Measurements from ENCODE around the gene ROR2. TPM values are rescaled to one million over a fixed set of nuclear protein-coding genes. Genes with fewer than 3 reads are reported as not detected.

The ROR2 gene
- total RNA-seq, 1 donor from 2014 or later, result 0.74 TPM

- Histone ChIP-seq H3K4me3 (no peak overlapping the region), H3K27ac (replicated peaks) (no peak overlapping the region)
- no peak for DNase-seq
These were observed 67.4 kb downstream of the ROR2 start for GRCh38 chr9:91882627-91883026.

DNA sequence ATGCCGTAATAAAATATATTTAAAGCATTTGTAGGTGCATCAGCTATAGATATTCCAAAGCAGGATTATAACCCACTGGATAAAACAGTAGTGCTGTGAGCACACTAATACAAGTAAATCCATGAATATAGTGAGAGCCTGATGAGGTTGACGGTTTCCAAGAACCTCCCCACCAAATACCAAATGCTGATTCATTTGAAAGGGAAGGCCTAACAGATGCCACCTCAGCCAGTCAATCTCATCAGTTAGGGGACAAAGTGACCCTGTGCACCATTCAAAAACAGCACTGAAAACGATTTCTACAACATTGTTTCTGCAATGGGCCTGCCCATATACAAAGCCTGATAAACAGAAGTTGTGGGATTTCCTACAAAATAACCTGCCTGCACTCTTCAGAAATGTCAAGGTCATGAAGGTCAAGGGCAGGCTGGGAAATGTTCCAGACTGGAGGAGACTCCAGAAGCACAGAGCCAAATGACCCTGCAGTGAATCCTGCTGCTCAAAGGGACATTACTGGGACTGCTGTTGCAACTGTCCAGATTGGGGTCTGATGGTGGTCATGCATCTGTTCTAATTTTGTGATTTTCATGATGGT, 69.6 kb downstream of the ROR2 start:
- DNase-seq, result no peak
- Histone ChIP-seq H3K9me3 (replicated peaks) (no peaks in the 10 kb centered on the region), H3K4me1 (peaks cover 11% of the 10 kb centered on the region), H3K4me3 (no peak overlapping the region), H3K36me3 (no peaks in the 10 kb centered on the region), H3K27me3 (ENCODE audit: low read depth) (no peaks in the 10 kb centered on the region), H3K27ac (replicated peaks) (no peak overlapping the region)
- TF ChIP-seq, protein P1, sequence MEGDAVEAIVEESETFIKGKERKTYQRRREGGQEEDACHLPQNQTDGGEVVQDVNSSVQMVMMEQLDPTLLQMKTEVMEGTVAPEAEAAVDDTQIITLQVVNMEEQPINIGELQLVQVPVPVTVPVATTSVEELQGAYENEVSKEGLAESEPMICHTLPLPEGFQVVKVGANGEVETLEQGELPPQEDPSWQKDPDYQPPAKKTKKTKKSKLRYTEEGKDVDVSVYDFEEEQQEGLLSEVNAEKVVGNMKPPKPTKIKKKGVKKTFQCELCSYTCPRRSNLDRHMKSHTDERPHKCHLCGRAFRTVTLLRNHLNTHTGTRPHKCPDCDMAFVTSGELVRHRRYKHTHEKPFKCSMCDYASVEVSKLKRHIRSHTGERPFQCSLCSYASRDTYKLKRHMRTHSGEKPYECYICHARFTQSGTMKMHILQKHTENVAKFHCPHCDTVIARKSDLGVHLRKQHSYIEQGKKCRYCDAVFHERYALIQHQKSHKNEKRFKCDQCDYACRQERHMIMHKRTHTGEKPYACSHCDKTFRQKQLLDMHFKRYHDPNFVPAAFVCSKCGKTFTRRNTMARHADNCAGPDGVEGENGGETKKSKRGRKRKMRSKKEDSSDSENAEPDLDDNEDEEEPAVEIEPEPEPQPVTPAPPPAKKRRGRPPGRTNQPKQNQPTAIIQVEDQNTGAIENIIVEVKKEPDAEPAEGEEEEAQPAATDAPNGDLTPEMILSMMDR (IDR thresholded peaks at IDR 0.05; ENCODE audit: borderline replicate concordance), result no peak
- intact Hi-C loops (cut with micrococcal nuclease), result no loop called here

More at GRCh38 chr9:91882627-91883026, 67.4 kb downstream of the ROR2 start:
- intact Hi-C loops (cut with micrococcal nuclease), result no loop called here
- Histone ChIP-seq H3K4me1 (peaks cover 11% of the 10 kb centered on the region), H3K9me3 (replicated peaks) (no peaks in the 10 kb centered on the region), H3K27me3 (ENCODE audit: low read depth) (peaks cover 18% of the 10 kb centered on the region), H3K36me3 (no peaks in the 10 kb centered on the region)
- TF ChIP-seq, protein P1 (IDR thresholded peaks at IDR 0.05; ENCODE audit: borderline replicate concordance), result no peak

DNA sequence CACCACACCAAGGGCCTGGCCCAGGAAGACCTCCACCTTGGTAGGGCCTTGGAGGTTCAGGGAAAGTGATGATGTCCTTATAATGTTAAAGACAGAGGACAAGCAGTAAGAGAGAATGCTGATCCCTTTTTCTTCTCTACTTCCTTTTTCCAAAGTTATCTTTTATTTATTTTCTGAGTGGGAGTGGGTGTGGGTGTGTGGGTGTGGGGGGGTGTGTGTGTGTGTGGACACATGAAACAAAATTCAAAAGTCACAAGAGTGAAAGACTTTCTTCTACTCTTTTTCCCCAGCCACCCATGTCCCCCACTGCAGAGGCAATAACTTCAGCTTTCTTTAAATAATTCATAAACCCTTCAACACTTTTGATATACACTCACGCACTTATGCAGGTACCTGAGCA, 70.8 kb downstream of the ROR2 start:
- intact Hi-C loops (cut with micrococcal nuclease), result no loop called here
- H3K4me1 ChIP-seq, result peaks cover 11% of the 10 kb centered on the region

GRCh38 chr9:91873637-91874051, 76.4 kb downstream of the ROR2 start:
- intact Hi-C loops (cut with micrococcal nuclease), result no loop called here
- H3K4me3 ChIP-seq, result no peak overlapping the region
- TF ChIP-seq, protein P1 (IDR thresholded peaks at IDR 0.05; ENCODE audit: borderline replicate concordance), result no peak
- peaks cover 4% of the 10 kb centered on the region for H3K4me1 ChIP-seq
- no peaks in the 10 kb centered on the region for H3K27me3 ChIP-seq (ENCODE audit: low read depth)
- H3K36me3 ChIP-seq, result no peaks in the 10 kb centered on the region
- peak overlapping the region; percentile 74 for H3K27ac ChIP-seq (replicated peaks)
- DNase-seq, result no peak
- no peaks in the 10 kb centered on the region for H3K9me3 ChIP-seq (replicated peaks)

More for the DNA sequence above, 70.8 kb downstream of the ROR2 start:
- Histone ChIP-seq H3K36me3 (no peaks in the 10 kb centered on the region), H3K9me3 (replicated peaks) (no peaks in the 10 kb centered on the region), H3K27me3 (ENCODE audit: low read depth) (no peaks in the 10 kb centered on the region), H3K27ac (replicated peaks) (no peak overlapping the region), H3K4me3 (no peak overlapping the region)
- TF ChIP-seq, protein P1 (IDR thresholded peaks at IDR 0.05; ENCODE audit: borderline replicate concordance), result no peak
- no peak for DNase-seq

DNA sequence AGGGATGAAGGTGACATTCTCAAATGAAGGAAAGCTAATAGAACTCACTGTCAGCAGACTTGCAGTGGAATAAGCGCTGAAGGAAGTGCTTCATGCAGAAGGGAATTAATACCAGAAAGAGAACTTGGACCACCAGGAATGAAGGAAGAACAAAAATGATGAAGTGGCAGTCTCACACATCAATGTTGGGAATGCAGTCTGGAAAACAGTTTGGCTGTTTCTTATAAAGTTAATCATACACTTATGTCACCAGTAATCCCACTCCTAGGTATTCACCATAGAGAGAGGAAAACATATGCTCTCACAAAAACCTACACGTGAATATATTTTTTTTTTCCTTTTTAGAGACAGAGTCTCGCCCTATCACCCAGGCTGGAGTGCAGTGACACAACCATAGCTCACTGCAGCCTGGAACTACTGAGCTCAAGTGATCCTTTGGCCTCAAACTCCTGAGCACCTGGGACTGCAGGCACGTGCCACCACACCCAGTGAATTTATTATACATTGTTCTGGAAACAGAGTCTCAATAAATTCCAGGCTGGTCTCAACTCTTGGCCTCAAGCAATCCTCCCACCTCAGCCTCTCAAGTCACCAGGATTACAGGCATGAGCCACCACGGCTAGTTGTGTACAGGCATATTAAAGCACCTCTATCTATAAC, 81.2 kb downstream of the ROR2 start:
- Histone ChIP-seq H3K9me3 (replicated peaks) (no peaks in the 10 kb centered on the region), H3K36me3 (no peaks in the 10 kb centered on the region), H3K4me1 (peaks cover 2% of the 10 kb centered on the region), H3K4me3 (no peak overlapping the region), H3K27ac (replicated peaks) (no peak overlapping the region), H3K27me3 (ENCODE audit: low read depth) (no peaks in the 10 kb centered on the region)
- intact Hi-C loops (cut with micrococcal nuclease), result no loop called here
- TF ChIP-seq, protein P1 (IDR thresholded peaks at IDR 0.05; ENCODE audit: borderline replicate concordance), result no peak
- DNase-seq, result no peak

Measured in left ventricle myocardium inferior (tissue), 1 donor.